K562 (cell line): ENCODE measurements around the gene PDLIM7. TPM values are rescaled to one million over a fixed set of nuclear protein-coding genes. Genes with fewer than 3 reads are reported as not detected.

Experiments
- CREB1 ChIP-seq, 2 experiments: sonication (generic) in 1 of 2; formaldehyde crosslinking in 1 of 2; IDR thresholded peaks; 2 replicates each; pipeline versions ENCODE4 v1.6.1 to v1.8.0; 2012 to 2022; ENCODE audit warnings: inconsistent platforms in 1 of 2, mild to moderate bottlenecking in 1 of 2, missing genetic modification reagents in 1 of 2, moderate library complexity in 1 of 2
- EGR1 ChIP-seq: fragments of 450-650 bp; conservative IDR thresholded peaks from 2 replicates; pipeline ENCODE4 v1.6.1; 2017; ENCODE audit warnings: mild to moderate bottlenecking
- ID3 ChIP-seq, 2 experiments: fragments of 250-450 bp in 1 of 2; fragments of 450-650 bp in 1 of 2; sonication (Bioruptor Pico) in 1 of 2; IDR thresholded peaks; 2 replicates each; pipeline versions ENCODE4 v1.6.1 to v1.8.0; 2016 to 2021; ENCODE audit warnings: mild to moderate bottlenecking in 2 of 2, moderate library complexity in 2 of 2, missing compliant biosample characterization in 1 of 2, missing genetic modification characterization in 1 of 2
- L3MBTL2 ChIP-seq: fragments of 450-650 bp; IDR thresholded peaks from 2 replicates; pipeline ENCODE4 v1.6.1; 2016; ENCODE audit warnings: mild to moderate bottlenecking, moderate library complexity
- MAFK ChIP-seq: IDR thresholded peaks from 2 replicates; pipeline ENCODE4 v1.6.1; 2011; ENCODE audit warnings: low read length, improper control_type of control experiment
- NFIC ChIP-seq: fragments of 450-650 bp; IDR thresholded peaks from 2 replicates; pipeline ENCODE4 v1.6.1; 2017; ENCODE audit warnings: mild to moderate bottlenecking, inconsistent platforms
- NRF1 ChIP-seq, 2 experiments: fragments of 450-650 bp; IDR thresholded peaks in 1 of 2; conservative IDR thresholded peaks in 1 of 2; 2 replicates each; pipeline ENCODE4 v1.6.1; 2014; ENCODE audit warnings: mild to moderate bottlenecking in 2 of 2
- POLR2B ChIP-seq: fragments of 450-650 bp; IDR thresholded peaks from 2 replicates; pipeline ENCODE4 v1.6.1; 2018; ENCODE audit warnings: low read depth; ENCODE audit not compliant: partially characterized antibody
- PRDM10 ChIP-seq: fragments of 450-650 bp; IDR thresholded peaks from 2 replicates; pipeline ENCODE4 v1.6.1; 2018; ENCODE audit not compliant: partially characterized antibody
- RAD51 ChIP-seq: fragments of 450-650 bp; IDR thresholded peaks from 2 replicates; pipeline ENCODE4 v1.7.1; 2016; ENCODE audit warnings: low read depth, mild to moderate bottlenecking, borderline replicate concordance
- RBM15 ChIP-seq: fragments of 200-400 bp; formaldehyde crosslinking; IDR thresholded peaks from 2 replicates; pipeline ENCODE4 v1.6.1; 2018; ENCODE audit warnings: mild to moderate bottlenecking, low read length, moderate library complexity; ENCODE audit not compliant: insufficient read depth
- RCOR1 ChIP-seq, 2 experiments: IDR thresholded peaks; 2 replicates each; pipeline ENCODE4 v1.6.1; 2012; ENCODE audit warnings: low read depth in 2 of 2, low read length in 2 of 2, borderline replicate concordance in 1 of 2, improper control_type of control experiment in 1 of 2
- SMAD1 ChIP-seq: fragments of 150-350 bp; IDR thresholded peaks from 2 replicates; pipeline ENCODE4 v1.6.1; 2014; ENCODE audit warnings: low read length, low read depth; ENCODE audit not compliant: partially characterized antibody
- ZNF263 ChIP-seq: sonication (generic); formaldehyde crosslinking; IDR thresholded peaks from 2 replicates; pipeline ENCODE4 v1.8.0; 2022; ENCODE audit warnings: mild to moderate bottlenecking, missing genetic modification reagents, borderline replicate concordance
- ZNF395 ChIP-seq: fragments of 200-800 bp; sonication (Bioruptor generic); IDR thresholded peaks from 2 replicates; pipeline ENCODE4 v1.6.1; 2017; ENCODE audit warnings: missing genetic modification characterization, missing compliant biosample characterization
- polyA plus RNA-seq, 8 experiments: library from polyadenylated mRNA; depleted of rRNA in 4 of 8; stranded (reverse) in 5 of 8; unstranded in 3 of 8; fragments of >200 nt; fragmentation: Nextera tagmentation in 2 of 8; fragmentation: Illumina TruSeq in 1 of 8; extraction: Ambion mirVana in 2 of 8; extraction: Trizol in 1 of 8; gene quantifications; 2 replicates each; pipeline versions ENCODE4 v1.2.1 to v1.2.3, GENCODE V29; 2011 to 2014; ENCODE audit warnings: inconsistent platforms in 1 of 8, missing spikeins in 1 of 8
- total RNA-seq, 7 experiments: library from RNA; depleted of rRNA in 6 of 7; stranded (reverse); fragments of >200 nt in 6 of 7; fragmentation: Illumina TruSeq in 2 of 7; extraction: Trizol in 2 of 7; gene quantifications; 2 replicates each; pipeline versions ENCODE4 v1.2.1 to v1.2.3, GENCODE V29; 2011 to 2021; ENCODE audit warnings: low replicate concordance in 1 of 7
- TF ChIP-seq, protein P1 (sequence below): fragments of 250-450 bp; sonication (Bioruptor Pico); IDR thresholded peaks from 2 replicates; pipeline ENCODE4 v1.8.0; 2021; ENCODE audit warnings: moderate library complexity, mild to moderate bottlenecking, inconsistent platforms
- TF ChIP-seq, protein P2 (sequence below): sonication (generic); IDR thresholded peaks from 2 replicates; pipeline ENCODE4 v1.6.1; 2016

Gene PDLIM7
- total and polyA plus RNA-seq, 9 of the 15 experiments (the other 6 are each of a cell fraction or from before 2014, with no cell fraction given): 2.1 to 124 (median 32.6) TPM

- peak; percentile 63 for TF ChIP-seq PRDM10
- peak; percentile 97 to 98 for TF ChIP-seq NRF1 (conservative IDR thresholded peaks at IDR 0.05 in 1 of 2, IDR thresholded peaks at IDR 0.05 in 1 of 2)
- TF ChIP-seq L3MBTL2: peak; percentile 79
- TF ChIP-seq, protein P1, sequence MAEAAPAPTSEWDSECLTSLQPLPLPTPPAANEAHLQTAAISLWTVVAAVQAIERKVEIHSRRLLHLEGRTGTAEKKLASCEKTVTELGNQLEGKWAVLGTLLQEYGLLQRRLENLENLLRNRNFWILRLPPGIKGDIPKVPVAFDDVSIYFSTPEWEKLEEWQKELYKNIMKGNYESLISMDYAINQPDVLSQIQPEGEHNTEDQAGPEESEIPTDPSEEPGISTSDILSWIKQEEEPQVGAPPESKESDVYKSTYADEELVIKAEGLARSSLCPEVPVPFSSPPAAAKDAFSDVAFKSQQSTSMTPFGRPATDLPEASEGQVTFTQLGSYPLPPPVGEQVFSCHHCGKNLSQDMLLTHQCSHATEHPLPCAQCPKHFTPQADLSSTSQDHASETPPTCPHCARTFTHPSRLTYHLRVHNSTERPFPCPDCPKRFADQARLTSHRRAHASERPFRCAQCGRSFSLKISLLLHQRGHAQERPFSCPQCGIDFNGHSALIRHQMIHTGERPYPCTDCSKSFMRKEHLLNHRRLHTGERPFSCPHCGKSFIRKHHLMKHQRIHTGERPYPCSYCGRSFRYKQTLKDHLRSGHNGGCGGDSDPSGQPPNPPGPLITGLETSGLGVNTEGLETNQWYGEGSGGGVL (CRISPR knock-in tag): no peak
- peak; percentile 56 for TF ChIP-seq SMAD1
- no peak; the same call in 1 of the 2 replicates for TF ChIP-seq RAD51
- TF ChIP-seq EGR1: peak; percentile 9; the same call in 1 of the 2 replicates
- no peak for TF ChIP-seq RBM15
- TF ChIP-seq MAFK: no peak
- TF ChIP-seq ID3 (CRISPR knock-in tag; IDR thresholded peaks at IDR 0.05): no peak
- TF ChIP-seq ID3 (tag; IDR thresholded peaks at IDR 0.05): peak; percentile 62
- peak; percentile 80 for TF ChIP-seq NFIC
- no peak for TF ChIP-seq RCOR1 (IDR thresholded peaks at IDR 0.05; ENCODE audit: borderline replicate concordance in 1 of 2, low read depth in 2 of 2, low read length in 2 of 2)
- TF ChIP-seq, protein P2, sequence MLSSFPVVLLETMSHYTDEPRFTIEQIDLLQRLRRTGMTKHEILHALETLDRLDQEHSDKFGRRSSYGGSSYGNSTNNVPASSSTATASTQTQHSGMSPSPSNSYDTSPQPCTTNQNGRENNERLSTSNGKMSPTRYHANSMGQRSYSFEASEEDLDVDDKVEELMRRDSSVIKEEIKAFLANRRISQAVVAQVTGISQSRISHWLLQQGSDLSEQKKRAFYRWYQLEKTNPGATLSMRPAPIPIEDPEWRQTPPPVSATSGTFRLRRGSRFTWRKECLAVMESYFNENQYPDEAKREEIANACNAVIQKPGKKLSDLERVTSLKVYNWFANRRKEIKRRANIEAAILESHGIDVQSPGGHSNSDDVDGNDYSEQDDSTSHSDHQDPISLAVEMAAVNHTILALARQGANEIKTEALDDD: no peak
- TF ChIP-seq ZNF395 (CRISPR knock-in tag): peak; percentile 72; the same call in 1 of the 2 replicates
- TF ChIP-seq ZNF263 (CRISPR knock-in tag): no peak; the same call in 1 of the 2 replicates
- TF ChIP-seq CREB1 (IDR thresholded peaks at IDR 0.05): peak; percentile 81
- TF ChIP-seq CREB1 (CRISPR knock-in tag; IDR thresholded peaks at IDR 0.05): peak; percentile 85
- TF ChIP-seq POLR2B: peak; percentile 83
Measured at GRCh38 chr5:177516601-177517568, 19.5 kb upstream of the PDLIM7 start, which contains the start of gene DDX41 (continued).
